Calu3 (cell line): ENCODE results near the gene OR52E8. TPM values are rescaled to one million over a fixed set of nuclear protein-coding genes. Genes with fewer than 3 reads are reported as not detected.

Experiments
- Bru-seq: library from RNA; stranded (reverse); fragments of 400-500 nt; gene quantifications from one replicate; lab custom pipeline; 2021; lab: Mats Ljungman, UMichigan
- BruChase-seq, 2 experiments: library from RNA; stranded (reverse); fragments of 400-500 nt; gene quantifications; one replicate each; lab custom pipeline; 2021; lab: Mats Ljungman, UMichigan
- BruUV-seq: library from RNA; stranded (reverse); fragments of 400-500 nt; replicated peaks from 2 replicates; lab custom pipeline; 2021; lab: Mats Ljungman, UMichigan
- CTCF ChIA-PET: fragments of 300-600 bp; sonication (Branson Sonifier 250); formaldehyde crosslinking; loops from one replicate; lab custom pipeline; 2022; ENCODE audit warnings: antibody characterized with exemption; lab: Charles Lee
- DNase-seq: peaks from one replicate; pipeline ENCODE4 v3.0.0; 2022
- H3K27ac Mint-ChIP-seq: one replicate; pipeline ENCODE4 v1.8.0; 2022; ENCODE audit warnings: mixed read lengths; ENCODE audit not compliant: unreplicated experiment
- H3K27me3 Mint-ChIP-seq: one replicate; pipeline ENCODE4 v1.8.0; 2022; ENCODE audit warnings: mixed read lengths; ENCODE audit not compliant: unreplicated experiment
- H3K36me3 Mint-ChIP-seq: one replicate; pipeline ENCODE4 v1.8.0; 2022; ENCODE audit warnings: mild to moderate bottlenecking, moderate library complexity, mixed read lengths; ENCODE audit not compliant: insufficient read depth, unreplicated experiment
- H3K4me1 Mint-ChIP-seq: one replicate; pipeline ENCODE4 v1.8.0; 2022; ENCODE audit warnings: mild to moderate bottlenecking, low read depth, mixed read lengths; ENCODE audit not compliant: unreplicated experiment
- H3K4me3 Mint-ChIP-seq: one replicate; pipeline ENCODE4 v1.8.0; 2022; ENCODE audit warnings: mild to moderate bottlenecking, low read depth, moderate library complexity, mixed read lengths; ENCODE audit not compliant: unreplicated experiment
- H3K9me3 Mint-ChIP-seq: one replicate; pipeline ENCODE4 v1.8.0; 2022; ENCODE audit warnings: low read depth, mixed read lengths; ENCODE audit not compliant: unreplicated experiment
- intact Hi-C: fragments of 100-400 bp; cut with micrococcal nuclease; formaldehyde crosslinking; loops from one replicate; pipeline ENCODE4 v1.10.0; 2022; ENCODE audit not compliant: unreplicated experiment
- long read RNA-seq: library from polyadenylated mRNA; stranded (forward); transcript quantifications from one replicate; pipeline ENCODE4 v2.0.0, GENCODE V29; 2022
- total RNA-seq: library from RNA; stranded (reverse); gene quantifications from 2 replicates; pipeline ENCODE4 v1.2.3, GENCODE V29; 2022
- TF ChIP-seq, protein P1 (sequence below): fragments of 200-600 bp; IDR thresholded peaks from one replicate; pipeline ENCODE4 v1.8.0; 2022; ENCODE audit warnings: antibody characterized with exemption; ENCODE audit not compliant: unreplicated experiment

OR52E8 gene
- not detected in 2 replicates for total RNA-seq
- not detected for Bru-seq, nascent RNA
- not detected for BruChase-seq, experiment 1, labeled RNA remaining after a 6-hour chase
- not detected for BruChase-seq, experiment 2, labeled RNA remaining after a 2-hour chase
- long read RNA-seq: 0 reads

DNA sequence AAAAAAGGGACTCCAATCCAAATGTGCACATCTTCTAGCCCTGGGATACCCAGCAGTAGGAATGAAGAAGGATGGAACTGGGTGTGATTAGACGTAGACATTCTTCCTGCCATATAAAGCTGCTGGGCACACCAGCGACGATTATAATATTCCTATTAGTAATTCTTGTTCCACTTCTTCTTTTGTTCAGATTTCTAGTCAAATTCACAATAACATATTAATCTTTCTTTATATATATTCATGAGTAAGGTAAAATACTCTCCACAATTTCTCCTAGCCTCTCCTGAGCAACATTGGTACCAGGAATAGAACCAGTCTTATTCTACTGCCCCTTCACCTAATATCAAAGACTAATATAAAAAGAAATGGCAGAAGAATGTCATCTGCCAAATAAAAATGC, at the start of gene OR52E8:
Gene OR52E8, minus strand, starts transcription at position 101 of the 400 bp plus-strand sequence. Its CDS starts 0 bp downstream, at position 101.
- H3K27ac Mint-ChIP-seq: no peak within 1 kb of the TSS
- no peaks in the 10 kb centered on the region for H3K27me3 Mint-ChIP-seq
- no TSS peak for BruUV-seq
- intact Hi-C loops: no loop called here
- H3K36me3 Mint-ChIP-seq: no peaks in the 10 kb centered on the region
- DNase-seq: no peak
- H3K9me3 Mint-ChIP-seq: peaks cover 13% of the 10 kb centered on the region
- H3K4me3 Mint-ChIP-seq: no peak within 1 kb of the TSS
- TF ChIP-seq, protein P1, sequence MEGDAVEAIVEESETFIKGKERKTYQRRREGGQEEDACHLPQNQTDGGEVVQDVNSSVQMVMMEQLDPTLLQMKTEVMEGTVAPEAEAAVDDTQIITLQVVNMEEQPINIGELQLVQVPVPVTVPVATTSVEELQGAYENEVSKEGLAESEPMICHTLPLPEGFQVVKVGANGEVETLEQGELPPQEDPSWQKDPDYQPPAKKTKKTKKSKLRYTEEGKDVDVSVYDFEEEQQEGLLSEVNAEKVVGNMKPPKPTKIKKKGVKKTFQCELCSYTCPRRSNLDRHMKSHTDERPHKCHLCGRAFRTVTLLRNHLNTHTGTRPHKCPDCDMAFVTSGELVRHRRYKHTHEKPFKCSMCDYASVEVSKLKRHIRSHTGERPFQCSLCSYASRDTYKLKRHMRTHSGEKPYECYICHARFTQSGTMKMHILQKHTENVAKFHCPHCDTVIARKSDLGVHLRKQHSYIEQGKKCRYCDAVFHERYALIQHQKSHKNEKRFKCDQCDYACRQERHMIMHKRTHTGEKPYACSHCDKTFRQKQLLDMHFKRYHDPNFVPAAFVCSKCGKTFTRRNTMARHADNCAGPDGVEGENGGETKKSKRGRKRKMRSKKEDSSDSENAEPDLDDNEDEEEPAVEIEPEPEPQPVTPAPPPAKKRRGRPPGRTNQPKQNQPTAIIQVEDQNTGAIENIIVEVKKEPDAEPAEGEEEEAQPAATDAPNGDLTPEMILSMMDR: no peak
- CTCF ChIA-PET: no interaction called here
- no peaks in the 10 kb centered on the region for H3K4me1 Mint-ChIP-seq

GRCh38 chr11:5899534-5899933, 42.0 kb upstream of the OR52E8 start:
- intact Hi-C loops: loop anchor here (10.0 kb wide), 2 partner anchors 425 to 695 kb away; partner anchors contain the start of gene OR51V1
- no peaks in the 10 kb centered on the region for H3K9me3 Mint-ChIP-seq
- H3K36me3 Mint-ChIP-seq: no peaks in the 10 kb centered on the region
- TF ChIP-seq, protein P1: no peak
- H3K4me1 Mint-ChIP-seq: no peaks in the 10 kb centered on the region
- H3K4me3 Mint-ChIP-seq: no peak overlapping the region
- no peaks in the 10 kb centered on the region for H3K27me3 Mint-ChIP-seq
- no TSS peak for BruUV-seq
- CTCF ChIA-PET: no interaction called here
- H3K27ac Mint-ChIP-seq: no peak overlapping the region
- DNase-seq: no peak

DNA sequence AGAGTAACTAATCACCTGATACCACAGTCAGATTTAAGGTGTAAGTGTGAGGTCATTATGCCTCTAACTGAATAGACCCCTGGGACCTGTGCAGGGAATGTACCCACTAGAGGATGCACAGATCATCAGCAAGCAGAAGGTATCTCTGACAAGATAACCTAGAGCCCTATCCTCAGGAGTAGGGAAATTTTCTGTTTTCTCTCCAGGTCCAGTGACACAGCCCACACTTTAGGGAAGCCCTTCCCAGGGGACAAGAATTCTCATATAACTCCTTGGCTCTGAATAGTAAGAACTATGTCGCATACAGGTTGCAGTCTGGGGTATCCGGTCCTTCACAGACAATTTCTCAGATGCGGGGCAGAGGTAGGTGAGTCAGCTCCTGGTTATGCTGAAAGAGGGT, 35.4 kb upstream of the OR52E8 start, which contains the start of gene OR52E5:
Gene OR52E5, plus strand, starts transcription at position 301 of the 400 bp plus-strand sequence. CDS start 7,569 bp downstream, outside the sequence.
- peaks cover 21% of the 10 kb centered on the region for H3K27me3 Mint-ChIP-seq
- no peak for DNase-seq
- no TSS peak for BruUV-seq
- no peaks in the 10 kb centered on the region for H3K36me3 Mint-ChIP-seq
- intact Hi-C loops: loop anchor here (5.0 to 10.0 kb wide), 5 partner anchors 291 to 771 kb away; partner anchors contain the start of gene OR51V1
- no peak within 1 kb of the TSS for H3K27ac Mint-ChIP-seq
- no peak within 1 kb of the TSS for H3K4me3 Mint-ChIP-seq
- TF ChIP-seq, protein P1: no peak
- CTCF ChIA-PET: no interaction called here
- no peaks in the 10 kb centered on the region for H3K4me1 Mint-ChIP-seq
- no peaks in the 10 kb centered on the region for H3K9me3 Mint-ChIP-seq

- no TSS peak for BruUV-seq
- Mint-ChIP-seq H3K9me3 (no peaks in the 10 kb centered on the region), H3K4me1 (no peaks in the 10 kb centered on the region), H3K4me3 (no peak overlapping the region), H3K36me3 (no peaks in the 10 kb centered on the region), H3K27ac (no peak overlapping the region), H3K27me3 (peaks cover 31% of the 10 kb centered on the region)
- DNase-seq: no peak
- intact Hi-C loops: loop anchor here (5.0 to 10.0 kb wide), 5 partner anchors 289 to 769 kb away; partner anchors contain the start of gene OR51V1
- TF ChIP-seq, protein P1: no peak
- CTCF ChIA-PET: interaction anchor here (0.6 to 1.0 kb wide), 3 partner anchors 82 to 471 kb away, joined by 3 to 6 read pairs (median 4); partner anchors contain the start of genes OR52N2 and TRIM5
Observed at GRCh38 chr11:5891216-5891800, 33.8 kb upstream of the OR52E8 start.
